Spleen (tissue), 11 donors: ENCODE results near the gene SPA17. TPM values are rescaled to one million over a fixed set of nuclear protein-coding genes. Genes with fewer than 3 reads are reported as not detected.

Experiments
- DNase-seq: peaks from one replicate; pipeline ENCODE4 v3.0.0-alpha.2; 2020
- H3K27ac ChIP-seq, 8 donors: fragments of 200-600 bp; sonication (generic) in 7 of 8; 1 replicate in 4 of 8; 2 replicates in 4 of 8; pipeline versions ENCODE4 v1.5.0 to v1.8.0; 2016 to 2021; ENCODE audit warnings: inconsistent platforms in 4 of 8, mild to moderate bottlenecking in 4 of 8, moderate library complexity in 1 of 8
- H3K27me3 ChIP-seq, 7 donors: fragments of 200-600 bp; sonication (generic) in 6 of 7; replicated peaks in 1 of 7; 1 replicate in 4 of 7; 2 replicates in 3 of 7; pipeline versions ENCODE4 v1.5.0 to v1.8.0; 2016 to 2021; ENCODE audit warnings: inconsistent platforms in 3 of 7, mild to moderate bottlenecking in 1 of 7
- H3K36me3 ChIP-seq, 6 donors: fragments of 200-600 bp; sonication (generic) in 5 of 6; 1 replicate in 4 of 6; 2 replicates in 2 of 6; pipeline versions ENCODE4 v1.5.0 to v1.8.0; 2016 to 2021; ENCODE audit warnings: inconsistent platforms in 2 of 6
- H3K4me1 ChIP-seq, 6 donors: fragments of 200-600 bp; sonication (generic) in 5 of 6; 1 replicate in 3 of 6; 2 replicates in 3 of 6; pipeline versions ENCODE4 v1.5.0 to v1.8.0; 2016 to 2021; ENCODE audit warnings: inconsistent platforms in 3 of 6
- H3K4me3 ChIP-seq, 8 donors: fragments of 200-600 bp; sonication (generic) in 7 of 8; 1 replicate in 4 of 8; 2 replicates in 4 of 8; pipeline versions ENCODE4 v1.5.0 to v1.8.0; 2016 to 2021; ENCODE audit warnings: inconsistent platforms in 4 of 8, mild to moderate bottlenecking in 4 of 8, moderate library complexity in 2 of 8
- H3K9me3 ChIP-seq, 8 donors: fragments of 200-600 bp; sonication (generic) in 7 of 8; 1 replicate in 4 of 8; 2 replicates in 4 of 8; pipeline versions ENCODE4 v1.5.0 to v1.8.0; 2016 to 2021; ENCODE audit warnings: inconsistent platforms in 4 of 8
- CTCF ChIP-seq, 11 experiments: fragments of 200-600 bp in 7 of 11; fragments of 450-650 bp in 4 of 11; sonication (generic) in 4 of 11; IDR thresholded peaks in 8 of 11; conservative IDR thresholded peaks in 3 of 11; 1 replicate in 7 of 11; 2 replicates in 4 of 11; pipeline versions ENCODE4 v1.4.0 to v1.8.0; 2016 to 2021; ENCODE audit warnings: antibody characterized with exemption in 11 of 11, inconsistent platforms in 4 of 11, mild to moderate bottlenecking in 1 of 11
- POLR2A ChIP-seq, 3 donors: fragments of 450-650 bp; IDR thresholded peaks; one replicate each; pipeline ENCODE4 v1.5.1; 2017; ENCODE audit warnings: antibody characterized with exemption in 3 of 3, mild to moderate bottlenecking in 1 of 3
- POLR2AphosphoS5 ChIP-seq, 3 donors: sonication (generic); formaldehyde crosslinking; IDR thresholded peaks; one replicate each; pipeline ENCODE4 v1.5.1; 2017; ENCODE audit warnings: antibody characterized with exemption in 3 of 3
- WGBS, 5 donors: extraction: QIAGEN DNeasy Blood & Tissue Kit in 3 of 5; methylation state at CpG; one replicate each; pipeline versions ENCODE4 v1.1.5 to v1.1.7; 2013 to 2018; 5-methylcytosine and 5-hydroxymethylcytosine counted together
- intact Hi-C: fragments of 100-400 bp; cut with DNase I; formaldehyde crosslinking; loops from one replicate; pipeline ENCODE4 v1.15.0; 2023; ENCODE audit warnings: low total_unique reads
- polyA plus RNA-seq, 3 donors: library from polyadenylated mRNA; stranded (reverse); fragments of 200-250 nt; gene quantifications; one replicate each; pipeline ENCODE4 v1.2.1, GENCODE V29; 2013
- total RNA-seq, 7 donors: library from RNA; depleted of rRNA in 3 of 7; stranded (reverse); fragments of >200 nt in 3 of 7; fragmentation: NEBNext Ultra II Directional in 4 of 7; extraction: Animal tissue kit (Norgen Biotek cat#: 25700) in 4 of 7; gene quantifications; one replicate each; pipeline versions ENCODE4 v1.1.0 to v1.2.1, GENCODE V29; 2016 to 2021
- donor health status: healthy with polysubstance abuse.
- donor health status: DM: no; HTN: no; CAD: no; lungs with moderate emphysema.
- donor health status: DM: no; HTN: no; CAD: no.
- donor health status: Bipolar disorder and iron deficiency.
- donor health status: healthy.
- donor health status: DM: no; HTN: no; CAD: no.
- donor health status: DM: yes; HTN: yes; CAD: no.

SPA17 gene
- total and polyA plus RNA-seq, 10 donors = 0.34 to 4.8 (median 1.9) TPM

GRCh38 chr11:124717786-124718651 is 44.3 kb downstream of the SPA17 start:
- Histone ChIP-seq H3K36me3 (no peaks in the 10 kb centered on the region), H3K27ac (peak overlapping the region in 3 of 8 donors; percentile 11 to 36 (median 11)), H3K4me3 (peak overlapping the region; percentile 1 to 61 (median 28)), H3K9me3 (no peaks in the 10 kb centered on the region), H3K4me1 (peaks cover 0 to 21% (median 15%) of the 10 kb centered on the region in 6 donors), H3K27me3 (peaks cover 0 to 51% (median 15%) of the 10 kb centered on the region in 7 donors)
- intact Hi-C loops = no loop called here
- WGBS, 5 donors = 1 to 2% (median 1%) methylated on average over 29 to 45 of the region's 45 CpGs
- peak in 1 of 3 donors; percentile 9 for TF ChIP-seq POLR2AphosphoS5 (IDR thresholded peaks at IDR 0.05)
- TF ChIP-seq CTCF (IDR thresholded peaks at IDR 0.05 in 8 of 11, conservative IDR thresholded peaks at IDR 0.05 in 3 of 11) = no peak
- peak; percentile 74 for DNase-seq

DNA sequence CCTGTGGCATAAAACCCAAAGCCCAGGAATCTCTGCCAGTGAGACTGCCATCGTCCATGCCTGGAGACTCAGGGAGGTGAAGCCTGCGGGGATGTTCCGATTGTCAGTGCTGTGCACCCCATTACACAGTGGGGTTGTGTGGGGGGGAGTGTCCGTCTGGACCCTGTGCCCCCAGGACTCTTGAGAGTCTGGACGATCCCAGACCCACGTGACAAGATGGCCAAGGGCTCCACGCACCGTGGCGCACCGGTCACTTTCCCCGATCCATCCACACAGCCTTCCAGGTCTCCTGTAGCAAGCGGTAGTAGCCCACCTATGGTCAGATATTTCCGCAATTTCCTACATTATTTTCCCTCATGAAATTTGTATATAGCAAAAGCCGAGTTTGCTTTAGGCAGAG is 45.1 kb downstream of the SPA17 start:
- Histone ChIP-seq H3K27ac (no peak overlapping the region), H3K36me3 (no peaks in the 10 kb centered on the region), H3K4me1 (peaks cover 0 to 21% (median 15%) of the 10 kb centered on the region in 6 donors), H3K27me3 (peaks cover 0 to 51% (median 15%) of the 10 kb centered on the region in 7 donors), H3K9me3 (no peaks in the 10 kb centered on the region), H3K4me3 (no peak overlapping the region)
- WGBS, 5 donors = 65 to 83% (median 70%) methylated on average over 14 of the region's 14 CpGs
- DNase-seq = no peak
- intact Hi-C loops = no loop called here
- TF ChIP-seq CTCF (IDR thresholded peaks at IDR 0.05 in 8 of 11, conservative IDR thresholded peaks at IDR 0.05 in 3 of 11) (no peak), POLR2A (IDR thresholded peaks at IDR 0.05) (no peak), POLR2AphosphoS5 (IDR thresholded peaks at IDR 0.05) (no peak)

GRCh38 chr11:124719534-124719933 is 45.8 kb downstream of the SPA17 start:
- no peak for TF ChIP-seq POLR2AphosphoS5 (IDR thresholded peaks at IDR 0.05)
- TF ChIP-seq CTCF (IDR thresholded peaks at IDR 0.05 in 8 of 11, conservative IDR thresholded peaks at IDR 0.05 in 3 of 11) = no peak
- TF ChIP-seq POLR2A (IDR thresholded peaks at IDR 0.05) = no peak
- H3K9me3 ChIP-seq = no peaks in the 10 kb centered on the region
- peaks cover 0 to 24% (median 16%) of the 10 kb centered on the region in 6 donors for H3K4me1 ChIP-seq
- intact Hi-C loops = no loop called here
- H3K27ac ChIP-seq = no peak overlapping the region
- WGBS, 5 donors = 81 to 92% (median 90%) methylated on average over 2 of the region's 2 CpGs
- peaks cover 0 to 50% (median 15%) of the 10 kb centered on the region in 7 donors for H3K27me3 ChIP-seq
- no peak overlapping the region for H3K4me3 ChIP-seq
- H3K36me3 ChIP-seq = no peaks in the 10 kb centered on the region
- no peak for DNase-seq

DNA sequence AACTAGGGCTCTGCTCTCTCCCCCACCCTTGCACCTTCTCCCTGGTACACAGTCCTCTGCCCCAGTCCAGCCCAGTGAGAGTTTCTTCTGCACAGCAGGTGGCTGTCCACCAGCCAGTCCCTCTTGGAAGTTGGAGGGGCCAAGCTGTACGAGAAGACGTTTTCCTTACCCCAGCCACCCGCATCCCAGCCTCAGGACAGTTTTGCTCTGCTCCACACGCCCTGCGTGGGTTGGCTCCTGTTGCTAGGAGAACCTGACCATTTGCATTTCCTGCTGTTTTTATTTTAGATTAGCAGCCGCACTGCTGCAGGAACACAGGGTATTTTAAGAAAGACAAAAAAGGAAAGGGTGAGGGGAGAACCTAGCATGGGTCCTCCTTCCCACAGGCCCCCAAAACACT is 48.5 kb downstream of the SPA17 start:
- no peak for TF ChIP-seq CTCF (IDR thresholded peaks at IDR 0.05 in 8 of 11, conservative IDR thresholded peaks at IDR 0.05 in 3 of 11)
- TF ChIP-seq POLR2A (IDR thresholded peaks at IDR 0.05) = no peak
- no peak for TF ChIP-seq POLR2AphosphoS5 (IDR thresholded peaks at IDR 0.05)
- intact Hi-C loops = no loop called here
- peaks cover 8 to 41% (median 31%) of the 10 kb centered on the region in 6 donors for H3K4me1 ChIP-seq
- 18 to 31% (median 28%) methylated on average over 6 of the region's 6 CpGs for WGBS, 5 donors
- no peak for DNase-seq
- no peaks in the 10 kb centered on the region for H3K36me3 ChIP-seq
- no peaks in the 10 kb centered on the region for H3K9me3 ChIP-seq
- no peak overlapping the region for H3K4me3 ChIP-seq
- H3K27me3 ChIP-seq = peaks cover 0 to 36% (median 15%) of the 10 kb centered on the region in 7 donors
- H3K27ac ChIP-seq = no peak overlapping the region
